ENCODE results near the gene PARD6G.

PARD6G gene

GRCh38 chr18:80188643-80189530 is 58.4 kb downstream of the PARD6G start:
- H2AFZ ChIP-seq (ENCODE audit: low read depth, low read length): no peak overlapping the region
- H3K27me3 ChIP-seq (ENCODE audit: insufficient read depth, low read length): no peaks in the 10 kb centered on the region
- no peaks in the 10 kb centered on the region for H3K4me1 ChIP-seq (ENCODE audit: insufficient read depth, low read length)
- H3K36me3 ChIP-seq (ENCODE audit: insufficient read depth, low read length): peaks cover 16% of the 10 kb centered on the region
- no peaks in the 10 kb centered on the region for H3K9me3 ChIP-seq (ENCODE audit: low read length)
- H3K4me3 ChIP-seq (ENCODE audit: low read length): no peak overlapping the region

GRCh38 chr18:80187956-80188642 is 59.2 kb downstream of the PARD6G start:
- Histone ChIP-seq H3K27me3 (ENCODE audit: insufficient read depth, low read length) (no peaks in the 10 kb centered on the region), H3K4me3 (ENCODE audit: low read length) (no peak overlapping the region), H3K9me3 (ENCODE audit: low read length) (no peaks in the 10 kb centered on the region), H3K36me3 (ENCODE audit: insufficient read depth, low read length) (peaks cover 14% of the 10 kb centered on the region), H2AFZ (ENCODE audit: low read depth, low read length) (no peak overlapping the region), H3K4me1 (ENCODE audit: insufficient read depth, low read length) (no peaks in the 10 kb centered on the region)

- Histone ChIP-seq H3K4me3 (ENCODE audit: low read length) (no peak overlapping the region), H3K36me3 (ENCODE audit: insufficient read depth, low read length) (peaks cover 8% of the 10 kb centered on the region), H3K4me1 (ENCODE audit: insufficient read depth, low read length) (peaks cover 5% of the 10 kb centered on the region), H2AFZ (ENCODE audit: low read depth, low read length) (no peak overlapping the region), H3K27me3 (ENCODE audit: insufficient read depth, low read length) (no peaks in the 10 kb centered on the region), H3K9me3 (ENCODE audit: low read length) (no peaks in the 10 kb centered on the region)
These were observed 61.8 kb downstream of the PARD6G start for GRCh38 chr18:80185545-80185944.

GRCh38 chr18:80184243-80184772 is 63.0 kb downstream of the PARD6G start:
- H3K36me3 ChIP-seq (ENCODE audit: insufficient read depth, low read length): peaks cover 2% of the 10 kb centered on the region
- H3K4me1 ChIP-seq (ENCODE audit: insufficient read depth, low read length): peaks cover 5% of the 10 kb centered on the region
- H2AFZ ChIP-seq (ENCODE audit: low read depth, low read length): no peak overlapping the region
- H3K27me3 ChIP-seq (ENCODE audit: insufficient read depth, low read length): no peaks in the 10 kb centered on the region
- no peak overlapping the region for H3K4me3 ChIP-seq (ENCODE audit: low read length)
- H3K9me3 ChIP-seq (ENCODE audit: low read length): no peaks in the 10 kb centered on the region

GRCh38 chr18:80183273-80184050 is 63.9 kb downstream of the PARD6G start:
- no peaks in the 10 kb centered on the region for H3K27me3 ChIP-seq (ENCODE audit: insufficient read depth, low read length)
- peaks cover 2% of the 10 kb centered on the region for H3K36me3 ChIP-seq (ENCODE audit: insufficient read depth, low read length)
- H2AFZ ChIP-seq (ENCODE audit: low read depth, low read length): no peak overlapping the region
- no peaks in the 10 kb centered on the region for H3K9me3 ChIP-seq (ENCODE audit: low read length)
- peaks cover 5% of the 10 kb centered on the region for H3K4me1 ChIP-seq (ENCODE audit: insufficient read depth, low read length)
- no peak overlapping the region for H3K4me3 ChIP-seq (ENCODE audit: low read length)

GRCh38 chr18:80182855-80183254 is 64.5 kb downstream of the PARD6G start:
- Histone ChIP-seq H3K36me3 (ENCODE audit: insufficient read depth, low read length) (peaks cover 2% of the 10 kb centered on the region), H3K4me1 (ENCODE audit: insufficient read depth, low read length) (peaks cover 5% of the 10 kb centered on the region), H3K27me3 (ENCODE audit: insufficient read depth, low read length) (no peaks in the 10 kb centered on the region), H3K9me3 (ENCODE audit: low read length) (no peaks in the 10 kb centered on the region), H2AFZ (ENCODE audit: low read depth, low read length) (no peak overlapping the region), H3K4me3 (ENCODE audit: low read length) (no peak overlapping the region)

GRCh38 chr18:80181642-80182461 is 65.5 kb downstream of the PARD6G start:
- Histone ChIP-seq H3K9me3 (ENCODE audit: low read length) (no peaks in the 10 kb centered on the region), H3K27me3 (ENCODE audit: insufficient read depth, low read length) (no peaks in the 10 kb centered on the region), H3K4me1 (ENCODE audit: insufficient read depth, low read length) (peaks cover 5% of the 10 kb centered on the region), H2AFZ (ENCODE audit: low read depth, low read length) (no peak overlapping the region), H3K4me3 (ENCODE audit: low read length) (no peak overlapping the region), H3K36me3 (ENCODE audit: insufficient read depth, low read length) (peaks cover 2% of the 10 kb centered on the region)

GRCh38 chr18:80180778-80181564 is 66.3 kb downstream of the PARD6G start:
- peaks cover 5% of the 10 kb centered on the region for H3K4me1 ChIP-seq (ENCODE audit: insufficient read depth, low read length)
- H3K4me3 ChIP-seq (ENCODE audit: low read length): no peak overlapping the region
- H3K9me3 ChIP-seq (ENCODE audit: low read length): no peaks in the 10 kb centered on the region
- H2AFZ ChIP-seq (ENCODE audit: low read depth, low read length): no peak overlapping the region
- no peaks in the 10 kb centered on the region for H3K27me3 ChIP-seq (ENCODE audit: insufficient read depth, low read length)
- H3K36me3 ChIP-seq (ENCODE audit: insufficient read depth, low read length): peaks cover 2% of the 10 kb centered on the region

- peaks cover 2% of the 10 kb centered on the region for H3K36me3 ChIP-seq (ENCODE audit: insufficient read depth, low read length)
- peaks cover 2% of the 10 kb centered on the region for H3K9me3 ChIP-seq (ENCODE audit: low read length)
- no peak overlapping the region for H3K4me3 ChIP-seq (ENCODE audit: low read length)
- no peak overlapping the region for H2AFZ ChIP-seq (ENCODE audit: low read depth, low read length)
- peaks cover 5% of the 10 kb centered on the region for H3K4me1 ChIP-seq (ENCODE audit: insufficient read depth, low read length)
- H3K27me3 ChIP-seq (ENCODE audit: insufficient read depth, low read length): no peaks in the 10 kb centered on the region
These were observed 67.3 kb downstream of the PARD6G start for GRCh38 chr18:80179857-80180558.

GRCh38 chr18:80178935-80179818 is 68.1 kb downstream of the PARD6G start:
- H2AFZ ChIP-seq (ENCODE audit: low read depth, low read length): no peak overlapping the region
- peaks cover 2% of the 10 kb centered on the region for H3K36me3 ChIP-seq (ENCODE audit: insufficient read depth, low read length)
- H3K9me3 ChIP-seq (ENCODE audit: low read length): peaks cover 3% of the 10 kb centered on the region
- no peak overlapping the region for H3K4me3 ChIP-seq (ENCODE audit: low read length)
- H3K4me1 ChIP-seq (ENCODE audit: insufficient read depth, low read length): peaks cover 5% of the 10 kb centered on the region
- H3K27me3 ChIP-seq (ENCODE audit: insufficient read depth, low read length): no peaks in the 10 kb centered on the region

GRCh38 chr18:80177128-80177527 is 70.2 kb downstream of the PARD6G start:
- peaks cover 2% of the 10 kb centered on the region for H3K36me3 ChIP-seq (ENCODE audit: insufficient read depth, low read length)
- H3K9me3 ChIP-seq (ENCODE audit: low read length): peaks cover 4% of the 10 kb centered on the region
- no peaks in the 10 kb centered on the region for H3K27me3 ChIP-seq (ENCODE audit: insufficient read depth, low read length)
- no peak overlapping the region for H2AFZ ChIP-seq (ENCODE audit: low read depth, low read length)
- no peak overlapping the region for H3K4me3 ChIP-seq (ENCODE audit: low read length)
- peaks cover 2% of the 10 kb centered on the region for H3K4me1 ChIP-seq (ENCODE audit: insufficient read depth, low read length)

Measured in neuron (in vitro differentiated cells).